H9 (cell line): ENCODE results near the gene FHIT. TPM values are rescaled to one million over a fixed set of nuclear protein-coding genes. Genes with fewer than 3 reads are reported as not detected.

Experiments used
- DNase-seq: peaks from one replicate; pipeline ENCODE4 v3.0.0-alpha.2; 2017
- H2AFZ ChIP-seq: one replicate; pipeline ENCODE4 v1.6.1; 2013; ENCODE audit warnings: mild to moderate bottlenecking, low read length, control low read depth, moderate library complexity
- H2AK5ac ChIP-seq: 2 replicates; pipeline ENCODE4 v1.6.1; 2013; ENCODE audit warnings: low read length, control low read depth, mixed read lengths; ENCODE audit not compliant: insufficient read length
- H2BK120ac ChIP-seq: one replicate; pipeline ENCODE4 v1.6.1; 2013; ENCODE audit warnings: low read depth, mild to moderate bottlenecking, low read length, control low read depth, inconsistent platforms; ENCODE audit not compliant: poor library complexity, severe bottlenecking
- H2BK12ac ChIP-seq: 2 replicates; pipeline ENCODE4 v1.6.1; 2013; ENCODE audit warnings: low read length, control low read depth, mixed read lengths, low read depth; ENCODE audit not compliant: insufficient read length
- H2BK15ac ChIP-seq: 2 replicates; pipeline ENCODE4 v1.6.1; 2013; ENCODE audit warnings: low read depth, low read length, control low read depth
- H2BK20ac ChIP-seq: one replicate; pipeline ENCODE4 v1.6.1; 2013; ENCODE audit warnings: low read depth, mild to moderate bottlenecking, low read length, control low read depth, inconsistent platforms; ENCODE audit not compliant: poor library complexity, severe bottlenecking
- H2BK5ac ChIP-seq: 2 replicates; pipeline ENCODE4 v1.6.1; 2013; ENCODE audit warnings: low read length, control low read depth, mixed read lengths; ENCODE audit not compliant: insufficient read length
- H3K14ac ChIP-seq: 2 replicates; pipeline ENCODE4 v1.6.1; 2013; ENCODE audit warnings: low read length, control low read depth; ENCODE audit not compliant: insufficient read depth
- H3K18ac ChIP-seq: 2 replicates; pipeline ENCODE4 v1.6.1; 2013; ENCODE audit warnings: low read depth, mild to moderate bottlenecking, mixed read lengths, low read length, control low read depth; ENCODE audit not compliant: insufficient read length
- H3K23ac ChIP-seq: 2 replicates; pipeline ENCODE4 v1.6.1; 2013; ENCODE audit warnings: low read length, control low read depth, mixed read lengths, low read depth; ENCODE audit not compliant: insufficient read length
- H3K23me2 ChIP-seq: 2 replicates; pipeline ENCODE4 v1.6.1; 2013; ENCODE audit warnings: low read depth, mild to moderate bottlenecking, mixed read lengths, low read length, control low read depth; ENCODE audit not compliant: insufficient read length, poor library complexity, severe bottlenecking
- H3K27ac ChIP-seq: 2 replicates; pipeline ENCODE4 v1.5.1; 2013; ENCODE audit warnings: low read length, control low read depth, mixed read lengths, low read depth; ENCODE audit not compliant: insufficient read length
- H3K27me3 ChIP-seq: 2 replicates; pipeline ENCODE4 v1.6.1; 2013; ENCODE audit warnings: low read length, control low read depth, inconsistent platforms; ENCODE audit not compliant: insufficient read depth
- H3K4ac ChIP-seq: 2 replicates; pipeline ENCODE4 v1.6.1; 2013; ENCODE audit warnings: low read depth, mild to moderate bottlenecking, control low read depth, inconsistent platforms, low read length, moderate library complexity
- H3K4me1 ChIP-seq: 2 replicates; pipeline ENCODE4 v1.6.1; 2013; ENCODE audit warnings: low read length, control low read depth, inconsistent platforms; ENCODE audit not compliant: insufficient read depth
- H3K4me2 ChIP-seq: 2 replicates; pipeline ENCODE4 v1.6.1; 2013; ENCODE audit warnings: low read length, control low read depth, mixed read lengths; ENCODE audit not compliant: insufficient read length, insufficient read depth
- H3K56ac ChIP-seq: 2 replicates; pipeline ENCODE4 v1.6.1; 2013; ENCODE audit warnings: low read depth, mild to moderate bottlenecking, mixed read lengths, low read length, control low read depth; ENCODE audit not compliant: insufficient read length
- H3K79me1 ChIP-seq: 2 replicates; pipeline ENCODE4 v1.6.1; 2013; ENCODE audit warnings: low read depth, mild to moderate bottlenecking, moderate library complexity, low read length, control low read depth, inconsistent platforms; ENCODE audit not compliant: insufficient read depth, poor library complexity, severe bottlenecking
- H3K79me2 ChIP-seq: 2 replicates; pipeline ENCODE4 v1.6.1; 2013; ENCODE audit warnings: low read length, control low read depth, inconsistent platforms; ENCODE audit not compliant: insufficient read depth
- H3K9ac ChIP-seq: 2 replicates; pipeline ENCODE4 v1.6.1; 2013; ENCODE audit warnings: low read length, control low read depth, mixed read lengths; ENCODE audit not compliant: insufficient read length; ENCODE audit errors: extremely low read depth
- H3K9me3 ChIP-seq: one replicate; pipeline ENCODE4 v1.6.1; 2013; ENCODE audit warnings: low read depth, low read length, inconsistent platforms; ENCODE audit not compliant: control insufficient read depth
- H3T11ph ChIP-seq: one replicate; pipeline ENCODE4 v1.6.1; 2013; ENCODE audit warnings: mild to moderate bottlenecking, low read length, control low read depth, inconsistent platforms
- H4K20me1 ChIP-seq: one replicate; pipeline ENCODE4 v1.6.1; 2013; ENCODE audit not compliant: control insufficient read depth, insufficient read length, insufficient read depth
- H4K5ac ChIP-seq: 2 replicates; pipeline ENCODE4 v1.6.1; 2013; ENCODE audit warnings: low read depth, mild to moderate bottlenecking, mixed read lengths, low read length, control low read depth; ENCODE audit not compliant: insufficient read length
- H4K8ac ChIP-seq: replicated peaks from 2 replicates; pipeline ENCODE4 v1.6.1; 2013; ENCODE audit warnings: low read length, control low read depth, mixed read lengths, low read depth; ENCODE audit not compliant: insufficient read length
- H4K91ac ChIP-seq: 2 replicates; pipeline ENCODE4 v1.6.1; 2013; ENCODE audit warnings: low read depth, mild to moderate bottlenecking, moderate library complexity, mixed read lengths, low read length, control low read depth; ENCODE audit not compliant: insufficient read length
- H3K27ac Mint-ChIP-seq, 3 experiments: 2 replicates in 2 of 3; 3 replicates in 1 of 3; pipeline ENCODE4 v1.8.0; 2020 to 2021; ENCODE audit warnings: mixed read lengths in 3 of 3, mild to moderate bottlenecking in 1 of 3, moderate library complexity in 1 of 3
- H3K27me3 Mint-ChIP-seq: 2 replicates; pipeline ENCODE4 v1.8.0; 2021; ENCODE audit warnings: low read depth, mild to moderate bottlenecking, moderate library complexity, mixed read lengths
- H3K36me3 Mint-ChIP-seq, 3 experiments: 2 replicates in 2 of 3; 3 replicates in 1 of 3; pipeline ENCODE4 v1.8.0; 2020 to 2021; ENCODE audit warnings: low read depth in 3 of 3, mixed read lengths in 3 of 3; ENCODE audit not compliant: insufficient read depth in 1 of 3
- H3K4me1 Mint-ChIP-seq, 2 experiments: 2 replicates each; pipeline ENCODE4 v1.8.0; 2020; ENCODE audit warnings: mixed read lengths in 2 of 2
- H3K4me3 Mint-ChIP-seq, 2 experiments: 2 replicates in 1 of 2; 3 replicates in 1 of 2; pipeline ENCODE4 v1.8.0; 2020 to 2021; ENCODE audit warnings: mild to moderate bottlenecking in 2 of 2, mixed read lengths in 2 of 2, moderate library complexity in 1 of 2
- H3K9me3 Mint-ChIP-seq, 2 experiments: 2 replicates in 1 of 2; 3 replicates in 1 of 2; pipeline ENCODE4 v1.8.0; 2020; ENCODE audit warnings: mild to moderate bottlenecking in 2 of 2, mixed read lengths in 2 of 2, moderate library complexity in 1 of 2
- CTCF ChIP-seq: fragments of 200-600 bp; sonication (generic); conservative IDR thresholded peaks from 3 replicates; pipeline ENCODE4 v1.8.0; 2021; ENCODE audit warnings: antibody characterized with exemption, mild to moderate bottlenecking
- WGBS: extraction: QIAGEN DNeasy Blood & Tissue Kit; methylation state at CpG from one replicate; pipeline ENCODE4 v1.1.7; 2013; ENCODE audit warnings: missing lambda C conversion rate, low lambda C conversion rate, mixed read lengths; ENCODE audit not compliant: insufficient read length; ENCODE audit errors: extremely low coverage; 5-methylcytosine and 5-hydroxymethylcytosine counted together
- total RNA-seq: library from RNA; stranded (reverse); gene quantifications from 2 replicates; pipeline ENCODE4 v1.2.1, GENCODE V29; 2021

Gene FHIT
- total RNA-seq, 1 experiment from 2014 or later, result 3.0 TPM

GRCh38 chr3:59899061-59899460, 1352.2 kb downstream of the FHIT start:
- peaks cover 3% of the 10 kb centered on the region in 2 experiments; a peak in 3 of 4 replicates for H3K4me1 Mint-ChIP-seq
- H4K5ac ChIP-seq, result no peak overlapping the region
- no peak overlapping the region for H3K4me3 Mint-ChIP-seq
- H3K79me2 ChIP-seq, result no peaks in the 10 kb centered on the region
- no peaks in the 10 kb centered on the region for H3K9me3 Mint-ChIP-seq
- H3K27me3 ChIP-seq, result no peaks in the 10 kb centered on the region
- no peak overlapping the region for H4K91ac ChIP-seq
- no peak overlapping the region for H2BK120ac ChIP-seq
- no peak overlapping the region for H3T11ph ChIP-seq
- no peak overlapping the region for H3K56ac ChIP-seq
- H3K4me1 ChIP-seq, result no peaks in the 10 kb centered on the region
- no peak overlapping the region for H2AFZ ChIP-seq
- H3K27me3 Mint-ChIP-seq, result no peaks in the 10 kb centered on the region; the same call in 1 of the 2 replicates
- H3K14ac ChIP-seq, result no peak overlapping the region
- H3K23ac ChIP-seq, result no peak overlapping the region
- no peak overlapping the region for H2BK20ac ChIP-seq
- H3K79me1 ChIP-seq, result no peaks in the 10 kb centered on the region
- no peak overlapping the region for H2AK5ac ChIP-seq
- H3K4me2 ChIP-seq, result no peak overlapping the region
- no peak overlapping the region for H3K4ac ChIP-seq
- H3K23me2 ChIP-seq, result no peaks in the 10 kb centered on the region
- no peak overlapping the region for H3K9ac ChIP-seq
- no CpG with 5 or more reads among the region's 1 CpG for WGBS
- no peak overlapping the region for H2BK15ac ChIP-seq
- peak overlapping the region in 1 of 3 experiments; percentile 9; a peak in 1 of 7 replicates for H3K27ac Mint-ChIP-seq
- H3K27ac ChIP-seq, result no peak overlapping the region
- H2BK5ac ChIP-seq, result no peak overlapping the region
- H3K9me3 ChIP-seq, result no peaks in the 10 kb centered on the region
- no peak overlapping the region for H4K8ac ChIP-seq
- DNase-seq, result no peak
- TF ChIP-seq CTCF, result no peak
- H2BK12ac ChIP-seq, result no peak overlapping the region
- no peak overlapping the region for H3K18ac ChIP-seq
- no peaks in the 10 kb centered on the region for H4K20me1 ChIP-seq
- H3K36me3 Mint-ChIP-seq, result peaks cover 0 to 5% (median 0%) of the 10 kb centered on the region in 3 experiments; a peak in 4 of 7 replicates
